Smooth muscle cell (in vitro differentiated cells): ENCODE data around the gene CCDC12. TPM values are rescaled to one million over a fixed set of nuclear protein-coding genes. Genes with fewer than 3 reads are reported as not detected.

ENCODE experiments used
- DNase-seq: peaks from one replicate; lab custom pipeline; 2025; ENCODE audit not compliant: unreplicated experiment; lab: John Stamatoyannopoulos, UW
- H2AFZ ChIP-seq: fragments of 200-600 bp; sonication (generic); 2 replicates; pipeline ENCODE4 v1.6.0; 2016; ENCODE audit warnings: antibody characterized with exemption, low read depth, mild to moderate bottlenecking
- H3F3A ChIP-seq: fragments of 200-600 bp; sonication (generic); 2 replicates; pipeline ENCODE4 v1.6.0; 2017; ENCODE audit warnings: antibody characterized with exemption, low read depth
- H3K27ac ChIP-seq: fragments of 200-600 bp; sonication (generic); 2 replicates; pipeline ENCODE4 v1.5.1; 2016; ENCODE audit warnings: low read depth, mild to moderate bottlenecking
- H3K27me3 ChIP-seq: fragments of 200-600 bp; sonication (generic); 2 replicates; pipeline ENCODE4 v1.6.1; 2016; ENCODE audit warnings: low read depth, mild to moderate bottlenecking
- H3K36me3 ChIP-seq: fragments of 200-600 bp; sonication (generic); 2 replicates; pipeline ENCODE4 v1.5.1; 2016; ENCODE audit warnings: low read depth
- H3K4me1 ChIP-seq: fragments of 200-600 bp; sonication (generic); 2 replicates; pipeline ENCODE4 v1.5.1; 2016; ENCODE audit warnings: low read depth
- H3K4me2 ChIP-seq: fragments of 200-600 bp; sonication (generic); 2 replicates; pipeline ENCODE4 v1.6.0; 2016; ENCODE audit warnings: mild to moderate bottlenecking
- H3K4me3 ChIP-seq: fragments of 200-600 bp; sonication (generic); 2 replicates; pipeline ENCODE4 v1.5.1; 2016; ENCODE audit warnings: mild to moderate bottlenecking
- H3K79me2 ChIP-seq: fragments of 200-600 bp; sonication (generic); 2 replicates; pipeline ENCODE4 v1.6.0; 2016; ENCODE audit warnings: low read depth, mild to moderate bottlenecking
- H3K9ac ChIP-seq: fragments of 200-600 bp; sonication (generic); 2 replicates; pipeline ENCODE4 v1.6.0; 2016; ENCODE audit warnings: low read depth
- H3K9me3 ChIP-seq: fragments of 200-600 bp; sonication (generic); replicated peaks from 2 replicates; pipeline ENCODE4 v1.5.1; 2016; ENCODE audit warnings: low read depth
- H4K20me1 ChIP-seq: fragments of 200-600 bp; sonication (generic); 2 replicates; pipeline ENCODE4 v1.6.0; 2016; ENCODE audit warnings: low read depth
- WGBS: methylation state at CpG from one replicate; pipeline ENCODE4 v1.1.7; 2016; ENCODE audit warnings: low lambda C conversion rate; 5-methylcytosine and 5-hydroxymethylcytosine counted together
- polyA plus RNA-seq: library from polyadenylated mRNA; unstranded; fragments of >200 nt; fragmentation: Nextera tagmentation; extraction: Ambion mirVana; gene quantifications from 2 replicates; pipeline ENCODE4 v1.2.1, GENCODE V29; 2016
- total RNA-seq: library from RNA; depleted of rRNA; stranded (reverse); fragments of >200 nt; gene quantifications from 2 replicates; pipeline ENCODE4 v1.2.3, GENCODE V29; 2014
- TF ChIP-seq, protein P1 (sequence below): fragments of 200-600 bp; sonication (generic); IDR thresholded peaks from 2 replicates; pipeline ENCODE4 v1.5.1; 2017; ENCODE audit warnings: borderline replicate concordance, mild to moderate bottlenecking, antibody characterized with exemption; ENCODE audit not compliant: insufficient read depth, poor library complexity, severe bottlenecking

Gene CCDC12
- total and polyA plus RNA-seq, 2 experiments from 2014 or later: 23.9 to 52.4 TPM

- Histone ChIP-seq H2AFZ (no peak overlapping the region), H3K4me3 (no peak overlapping the region), H3K79me2 (peaks cover 3% of the 10 kb centered on the region), H3F3A (no peaks in the 10 kb centered on the region), H4K20me1 (peaks cover 48% of the 10 kb centered on the region), H3K4me2 (no peak overlapping the region), H3K9ac (no peak overlapping the region), H3K36me3 (peaks cover 4% of the 10 kb centered on the region), H3K9me3 (no peaks in the 10 kb centered on the region), H3K27me3 (no peaks in the 10 kb centered on the region), H3K27ac (no peak overlapping the region), H3K4me1 (no peaks in the 10 kb centered on the region)
- TF ChIP-seq, protein P1, sequence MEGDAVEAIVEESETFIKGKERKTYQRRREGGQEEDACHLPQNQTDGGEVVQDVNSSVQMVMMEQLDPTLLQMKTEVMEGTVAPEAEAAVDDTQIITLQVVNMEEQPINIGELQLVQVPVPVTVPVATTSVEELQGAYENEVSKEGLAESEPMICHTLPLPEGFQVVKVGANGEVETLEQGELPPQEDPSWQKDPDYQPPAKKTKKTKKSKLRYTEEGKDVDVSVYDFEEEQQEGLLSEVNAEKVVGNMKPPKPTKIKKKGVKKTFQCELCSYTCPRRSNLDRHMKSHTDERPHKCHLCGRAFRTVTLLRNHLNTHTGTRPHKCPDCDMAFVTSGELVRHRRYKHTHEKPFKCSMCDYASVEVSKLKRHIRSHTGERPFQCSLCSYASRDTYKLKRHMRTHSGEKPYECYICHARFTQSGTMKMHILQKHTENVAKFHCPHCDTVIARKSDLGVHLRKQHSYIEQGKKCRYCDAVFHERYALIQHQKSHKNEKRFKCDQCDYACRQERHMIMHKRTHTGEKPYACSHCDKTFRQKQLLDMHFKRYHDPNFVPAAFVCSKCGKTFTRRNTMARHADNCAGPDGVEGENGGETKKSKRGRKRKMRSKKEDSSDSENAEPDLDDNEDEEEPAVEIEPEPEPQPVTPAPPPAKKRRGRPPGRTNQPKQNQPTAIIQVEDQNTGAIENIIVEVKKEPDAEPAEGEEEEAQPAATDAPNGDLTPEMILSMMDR: no peak
- no peak for DNase-seq
- WGBS: 94% methylated on average over 16 of the region's 16 CpGs
These were observed 53.5 kb downstream of the CCDC12 start for GRCh38 chr3:46922871-46923558.

DNA sequence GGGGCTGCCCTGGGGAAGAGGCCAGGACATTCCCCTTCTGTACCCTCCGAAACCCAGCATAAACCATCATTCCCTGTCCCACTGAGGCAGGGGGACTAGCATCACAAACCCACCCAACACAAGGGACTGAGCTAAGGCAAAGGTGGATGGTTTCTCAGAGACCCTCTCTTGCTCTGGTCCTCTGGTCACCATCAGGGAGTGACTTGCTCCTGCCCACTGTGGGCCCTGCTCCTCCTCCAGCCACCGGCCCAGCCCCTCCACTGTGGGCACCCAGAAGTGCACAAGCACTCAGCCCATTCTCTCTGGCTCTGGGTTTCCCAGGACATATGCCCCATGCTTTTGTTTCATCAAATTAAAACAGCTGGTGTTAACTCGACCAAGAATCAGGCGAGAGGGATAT, 54.1 kb downstream of the CCDC12 start:
- no peak overlapping the region for H3K27ac ChIP-seq

GRCh38 chr3:46921871-46922271, 54.7 kb downstream of the CCDC12 start:
- TF ChIP-seq, protein P1: no peak
- Histone ChIP-seq H3K4me2 (no peak overlapping the region), H3F3A (no peaks in the 10 kb centered on the region), H3K27ac (no peak overlapping the region), H4K20me1 (peaks cover 36% of the 10 kb centered on the region), H3K79me2 (no peaks in the 10 kb centered on the region), H3K36me3 (peaks cover 10% of the 10 kb centered on the region), H3K27me3 (no peaks in the 10 kb centered on the region), H3K4me3 (no peak overlapping the region), H3K9ac (no peak overlapping the region), H2AFZ (no peak overlapping the region), H3K4me1 (no peaks in the 10 kb centered on the region), H3K9me3 (peaks cover 6% of the 10 kb centered on the region)
- 96% methylated on average over 7 of the region's 7 CpGs for WGBS
- no peak for DNase-seq

More for the DNA sequence above, 54.1 kb downstream of the CCDC12 start:
- no peak overlapping the region for H2AFZ ChIP-seq
- H3K4me1 ChIP-seq: no peaks in the 10 kb centered on the region
- H3K9ac ChIP-seq: no peak overlapping the region
- TF ChIP-seq, protein P1: no peak
- H3K27me3 ChIP-seq: no peaks in the 10 kb centered on the region
- 98% methylated on average over 4 of the region's 4 CpGs for WGBS
- peaks cover 10% of the 10 kb centered on the region for H3K36me3 ChIP-seq
- peaks cover 2% of the 10 kb centered on the region for H3K79me2 ChIP-seq
- no peak overlapping the region for H3K4me3 ChIP-seq
- no peak for DNase-seq
- H3K4me2 ChIP-seq: no peak overlapping the region
- H3K9me3 ChIP-seq: peaks cover under 1% of the 10 kb centered on the region
- H3F3A ChIP-seq: no peaks in the 10 kb centered on the region
- peaks cover 42% of the 10 kb centered on the region for H4K20me1 ChIP-seq

GRCh38 chr3:46921041-46921440, 55.5 kb downstream of the CCDC12 start:
- Histone ChIP-seq H3K9ac (no peak overlapping the region), H3F3A (no peaks in the 10 kb centered on the region), H2AFZ (no peak overlapping the region), H3K27me3 (no peaks in the 10 kb centered on the region), H3K9me3 (peaks cover 6% of the 10 kb centered on the region), H3K36me3 (peaks cover 10% of the 10 kb centered on the region), H3K79me2 (no peaks in the 10 kb centered on the region), H3K4me3 (no peak overlapping the region), H4K20me1 (peaks cover 28% of the 10 kb centered on the region), H3K4me2 (no peak overlapping the region), H3K27ac (no peak overlapping the region), H3K4me1 (no peaks in the 10 kb centered on the region)
- TF ChIP-seq, protein P1: no peak
- 96% methylated on average over 4 of the region's 4 CpGs for WGBS
- no peak for DNase-seq
